ENCODE data around the gene EPHA4.

The EPHA4 gene

DNA sequence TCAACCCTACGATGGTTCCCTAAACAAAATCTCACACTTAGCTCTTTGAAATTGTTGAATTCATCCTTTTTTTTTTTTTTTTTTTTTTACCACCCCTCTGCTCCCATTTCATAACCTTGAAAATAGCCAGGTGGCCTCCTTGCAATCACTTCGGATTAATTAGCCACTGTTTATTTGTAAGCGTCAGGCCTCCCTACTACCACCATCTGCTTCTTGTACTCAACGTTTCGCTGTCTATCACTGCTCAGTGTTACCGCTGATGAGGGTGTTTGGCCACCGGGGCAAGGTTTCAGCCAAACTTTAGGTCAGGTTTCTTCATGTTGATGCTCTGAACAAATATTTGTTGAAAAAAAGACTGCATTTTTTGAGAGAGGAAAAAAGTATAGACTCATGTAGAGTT lies 183.2 kb downstream of the EPHA4 start:
- DNase-seq, result no peak

DNA sequence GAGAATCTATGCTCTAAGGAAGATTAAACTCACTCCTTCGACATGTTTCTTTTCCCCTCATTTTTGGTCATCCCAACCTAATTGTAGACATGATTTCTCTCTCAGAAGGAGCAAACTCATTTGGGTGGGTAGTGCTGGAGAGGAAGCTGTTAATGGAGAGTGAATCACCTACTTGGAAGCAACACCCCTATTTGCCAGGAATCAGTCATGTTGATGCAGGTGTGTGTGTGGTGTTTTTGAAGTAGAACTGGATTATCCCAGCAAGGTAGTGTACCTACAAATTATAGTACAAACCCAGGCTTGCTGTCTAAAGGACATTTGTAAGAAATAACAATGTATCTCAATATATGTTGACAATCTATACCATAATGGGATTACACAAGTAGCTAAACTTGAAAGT lies 186.4 kb downstream of the EPHA4 start:
- DNase-seq, result no peak

DNA sequence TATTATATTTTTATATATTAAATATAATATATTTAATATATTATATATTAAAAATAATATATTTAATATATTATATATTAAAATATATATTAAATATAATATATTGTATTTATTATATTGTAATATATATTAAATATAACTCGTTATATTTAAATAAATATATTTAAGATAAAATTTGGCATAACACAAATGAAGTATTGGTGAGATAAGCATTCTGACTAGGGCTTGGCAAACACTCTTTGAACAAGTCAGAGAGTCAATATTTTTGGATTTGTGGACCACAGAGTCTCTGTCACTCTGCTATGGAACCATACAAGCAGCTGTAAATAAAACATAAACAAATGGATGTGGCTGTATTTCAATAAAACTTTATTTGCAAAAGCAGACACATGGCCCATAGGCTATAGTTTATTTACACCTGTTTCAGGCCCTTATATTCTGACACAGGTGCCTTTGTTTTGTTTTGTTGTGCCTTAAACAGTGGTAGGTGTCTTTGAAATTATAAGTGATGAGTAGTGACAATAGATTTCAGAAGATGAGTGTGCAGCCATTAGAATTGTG lies 190.1 kb downstream of the EPHA4 start:
- DNase-seq, result no peak

DNA sequence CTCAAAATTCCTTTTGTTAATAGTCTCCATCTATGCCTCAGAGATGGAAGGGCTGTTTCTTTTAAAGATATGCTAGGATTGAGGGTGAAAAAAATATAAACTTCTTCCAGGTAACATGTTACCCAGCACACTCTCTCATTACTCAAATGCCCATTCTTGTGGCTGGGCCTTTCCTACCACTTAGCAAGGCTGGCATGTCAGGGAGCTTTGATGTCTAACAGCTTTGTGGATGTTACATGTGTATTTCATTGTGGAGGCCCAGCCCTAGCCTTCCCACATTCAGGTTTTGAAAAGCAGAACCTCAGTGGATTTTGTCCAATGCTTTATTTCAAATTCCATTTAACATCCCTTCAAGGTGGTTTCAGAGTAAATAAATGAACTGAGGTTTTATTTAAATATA lies 191.4 kb downstream of the EPHA4 start:
- DNase-seq, result no peak

DNA sequence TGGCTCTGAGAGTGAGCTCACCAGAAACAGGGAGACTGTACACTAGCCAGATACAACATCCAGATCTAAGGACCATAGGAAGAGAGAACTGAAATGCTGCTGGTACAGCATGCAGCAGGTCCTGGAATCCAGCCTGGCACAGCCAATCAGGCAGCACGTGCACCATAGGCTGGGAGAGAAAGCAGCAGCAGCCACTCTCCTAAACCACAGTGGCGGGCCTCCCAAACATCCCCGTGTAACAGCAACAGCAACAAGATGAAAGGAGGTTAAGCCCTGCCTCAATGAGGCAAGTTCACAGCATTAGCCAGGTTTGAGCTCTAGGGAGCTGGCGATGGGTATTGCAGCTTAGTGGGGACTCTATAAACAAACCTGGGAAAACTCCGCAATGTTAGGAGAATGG lies 192.0 kb downstream of the EPHA4 start:
- DNase-seq, result no peak

DNA sequence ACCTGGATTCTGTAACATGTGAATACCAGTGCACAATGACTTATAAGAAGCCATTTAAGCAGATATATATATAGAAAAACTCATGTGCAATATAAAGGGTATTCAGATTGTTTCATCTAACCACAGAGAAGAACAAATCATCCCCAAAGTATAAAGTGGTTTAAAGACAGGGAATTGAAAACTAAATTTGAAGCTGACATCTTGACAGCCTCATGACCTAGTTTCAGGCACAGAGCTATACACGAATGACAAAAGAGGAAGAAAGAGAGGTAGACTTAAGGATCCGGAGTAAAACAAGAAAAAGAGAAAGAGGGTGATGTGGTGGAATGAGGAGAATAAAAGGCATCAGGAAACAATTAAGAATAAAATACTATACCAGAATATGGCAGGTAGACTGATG lies 194.5 kb downstream of the EPHA4 start:
- DNase-seq, result no peak

DNA sequence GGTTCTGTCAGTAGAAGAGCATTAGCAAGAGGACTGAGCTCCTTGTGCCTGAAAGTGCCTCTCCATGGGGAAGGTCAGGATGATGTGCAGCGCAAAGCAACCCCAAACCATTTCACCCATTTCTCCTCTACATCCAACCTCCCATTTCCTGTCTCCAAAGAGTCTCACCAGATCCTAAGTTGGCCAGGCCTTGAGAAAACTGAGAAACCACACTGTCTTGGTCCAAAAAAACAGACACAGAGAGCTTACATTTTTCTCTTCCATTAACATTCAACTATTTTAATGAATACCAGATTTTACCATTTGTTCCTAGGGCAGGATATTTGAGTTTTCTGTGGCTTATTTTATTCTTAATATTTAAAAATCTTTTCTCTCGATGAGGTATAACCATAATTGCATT lies 195.0 kb downstream of the EPHA4 start:
- no peak for DNase-seq

DNA sequence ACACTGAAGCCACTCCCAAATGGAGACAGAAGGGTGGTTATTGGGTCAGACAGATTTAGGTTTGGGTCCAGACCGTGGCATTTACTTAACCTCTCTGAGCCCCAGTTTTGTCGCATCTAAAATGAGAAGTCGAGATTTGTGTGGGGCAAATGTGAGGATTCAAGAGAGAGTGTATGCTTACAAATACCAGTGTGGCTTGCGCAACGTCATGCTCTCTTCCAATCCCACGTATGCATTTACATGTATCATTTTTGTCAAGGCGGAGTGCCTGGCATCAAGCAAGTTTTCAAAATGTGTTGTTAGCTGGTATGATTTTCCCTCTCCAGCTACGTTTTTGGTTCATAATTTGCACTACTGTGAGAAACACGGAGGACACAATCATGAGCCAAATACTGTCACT lies 197.9 kb downstream of the EPHA4 start:
- DNase-seq, result no peak

DNA sequence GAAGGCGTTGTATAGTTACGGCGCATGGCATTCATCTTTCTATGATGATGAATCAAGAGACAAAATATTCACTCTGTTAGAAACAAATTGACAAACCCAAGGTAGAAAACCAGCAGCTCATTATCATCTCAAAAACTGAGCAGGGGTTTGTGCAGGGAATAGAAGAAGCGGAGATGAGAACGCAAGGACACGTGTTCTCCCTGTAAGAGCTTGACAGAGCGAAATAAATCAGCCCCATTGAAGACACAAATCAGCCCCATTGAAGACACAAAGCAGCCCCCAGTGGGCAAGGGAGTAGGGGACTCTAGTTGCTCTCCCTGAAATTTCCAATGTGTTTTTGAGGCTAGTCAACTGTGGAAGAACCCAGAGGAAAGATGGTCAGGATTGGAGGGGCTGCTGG lies 199.2 kb downstream of the EPHA4 start:
- no peak for DNase-seq

DNA sequence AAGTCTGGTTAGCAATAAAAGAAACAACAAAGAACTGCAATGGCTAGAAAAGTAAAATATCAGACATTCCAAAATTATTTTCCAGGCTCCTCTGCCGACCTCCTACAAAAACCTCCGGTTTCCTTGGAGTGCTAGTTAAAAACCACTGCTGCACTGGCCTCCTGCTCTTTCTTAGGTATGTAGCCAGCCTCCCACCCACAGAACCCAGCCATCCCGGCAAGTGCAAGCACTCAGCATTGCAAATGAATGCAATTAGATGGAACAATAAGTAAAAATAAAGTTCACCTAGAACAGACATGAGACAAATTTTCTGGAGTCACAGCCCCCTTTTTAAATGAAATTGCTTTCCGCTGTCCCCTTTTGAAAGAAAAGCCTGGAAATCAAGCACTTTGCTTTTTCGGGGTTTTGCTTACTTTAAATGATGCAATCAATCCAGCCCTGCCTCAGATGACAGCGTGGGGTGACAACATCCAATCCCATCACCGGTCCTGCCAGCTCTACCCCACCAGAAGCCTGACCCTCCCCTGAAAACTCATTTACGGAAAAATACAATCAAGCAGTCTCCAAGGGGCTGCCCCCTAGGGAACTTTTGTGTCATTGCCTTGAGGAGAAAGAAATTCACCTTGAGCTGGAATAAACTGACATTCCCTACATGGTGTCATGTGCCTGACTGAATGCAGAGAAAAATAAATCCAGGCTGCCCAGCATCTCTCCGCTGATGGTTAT lies 199.8 kb downstream of the EPHA4 start:
- DNase-seq, result no peak

DNA sequence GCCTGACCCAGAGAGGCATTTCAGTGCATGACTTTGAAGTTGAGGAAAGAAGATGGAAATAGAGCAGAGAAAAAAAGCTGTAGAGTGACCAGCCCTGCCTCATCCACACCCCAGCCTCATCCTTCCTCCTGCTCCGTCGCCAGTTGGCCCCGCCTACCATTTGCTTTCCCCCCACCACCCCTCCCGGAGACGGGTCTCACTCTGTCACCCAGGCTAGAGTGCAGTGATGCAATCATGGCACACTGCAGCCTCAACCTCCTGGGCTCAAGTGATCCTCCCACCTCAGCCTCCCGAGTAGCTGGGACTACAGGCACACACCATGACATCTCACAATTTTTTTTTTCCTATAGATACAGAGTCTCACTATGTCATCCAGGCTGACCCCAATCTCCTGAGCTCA lies 200.8 kb downstream of the EPHA4 start:
- no peak for DNase-seq

DNA sequence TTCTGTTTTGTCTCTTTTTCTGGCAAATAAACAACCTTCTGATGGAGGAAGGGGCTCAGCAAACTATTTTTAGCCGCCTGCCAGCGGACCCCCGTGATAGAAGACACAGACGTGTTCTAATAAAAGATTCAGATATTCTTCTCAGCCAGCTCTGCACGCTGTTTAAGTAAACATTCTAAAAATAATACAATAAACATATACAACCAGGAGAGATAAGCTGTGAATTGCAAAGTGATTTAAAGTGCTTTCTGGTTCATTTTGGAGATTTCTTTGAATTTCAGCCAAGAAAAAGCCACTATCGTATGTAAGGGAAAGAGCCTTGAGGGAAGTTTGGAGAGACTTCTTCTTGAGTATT lies 201.3 kb downstream of the EPHA4 start:
- no peak for DNase-seq

DNA sequence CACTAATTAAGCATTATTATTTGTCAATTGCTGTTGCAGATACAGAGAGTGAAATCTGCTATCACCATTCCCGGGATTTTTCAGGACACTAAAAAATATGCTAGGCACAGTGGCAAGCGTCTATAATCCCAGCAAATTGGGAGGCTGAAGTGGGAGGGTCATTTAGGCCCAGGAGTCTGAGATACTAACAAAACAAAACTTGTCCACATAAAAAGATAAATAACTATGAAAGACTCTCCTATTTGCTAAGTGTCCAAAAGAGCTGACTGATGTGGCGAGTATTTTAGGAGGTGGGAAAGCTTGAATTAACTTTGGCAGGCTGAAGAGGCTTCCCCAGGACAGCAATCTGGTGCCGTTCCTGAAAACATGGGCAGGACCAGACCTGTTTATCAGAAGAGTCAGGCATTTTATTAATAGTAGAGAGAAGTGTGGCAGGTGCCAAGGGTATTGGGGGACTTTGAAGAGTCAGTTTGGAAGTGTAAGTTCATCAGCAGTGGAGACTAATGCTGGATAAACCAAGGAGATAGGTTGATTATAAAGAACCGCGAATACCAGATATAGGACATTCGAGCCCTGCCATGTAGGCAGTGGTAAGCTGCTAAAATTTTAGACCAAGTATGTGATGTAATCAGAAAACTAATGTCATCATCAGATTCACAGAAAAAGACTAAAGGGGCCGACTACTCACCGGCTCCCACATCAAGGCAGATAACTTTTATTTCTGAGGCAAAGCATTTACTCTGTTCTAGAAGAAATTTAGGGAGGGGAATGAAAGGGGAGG lies 201.8 kb downstream of the EPHA4 start:
- DNase-seq, result no peak

Data from effector CD8-positive, alpha-beta T cell (primary cell).